ENCODE results near the gene SYMPK. TPM values are rescaled to one million over a fixed set of nuclear protein-coding genes. Genes with fewer than 3 reads are reported as not detected.
A peak's percentile ranks its signal among the peaks of the same experiment; 100 is the strongest.
"Not testable (repeated sequence)": the region's sequence is repeated elsewhere in the genome, so short reads cannot be mapped to it uniquely, and the experiment has no call there.

Gene SYMPK
- total RNA-seq, 1 donor from 2014 or later: 23.1 TPM

GRCh38 chr19:45804140-45804958, 58.6 kb downstream of the SYMPK start:
- no peak for DNase-seq (ENCODE audit: low spot score)

GRCh38 chr19:45801603-45802175, 61.3 kb downstream of the SYMPK start:
- DNase-seq (ENCODE audit: low spot score): no peak

- DNase-seq (ENCODE audit: low spot score): no peak
Observed at GRCh38 chr19:45800070-45800553, 62.8 kb downstream of the SYMPK start.

GRCh38 chr19:45799541-45799940, 63.4 kb downstream of the SYMPK start:
- DNase-seq (ENCODE audit: low spot score): not testable (repeated sequence)

GRCh38 chr19:45798995-45799517, 63.9 kb downstream of the SYMPK start:
- DNase-seq (ENCODE audit: low spot score): peak; percentile 79

GRCh38 chr19:45794627-45795026, 68.3 kb downstream of the SYMPK start:
- no peak for DNase-seq (ENCODE audit: low spot score)

- DNase-seq (ENCODE audit: low spot score): no peak
Observed at GRCh38 chr19:45793876-45794275, 69.1 kb downstream of the SYMPK start.

- no peak for DNase-seq (ENCODE audit: low spot score)
Observed at GRCh38 chr19:45793178-45793564, 69.8 kb downstream of the SYMPK start.

- DNase-seq (ENCODE audit: low spot score): peak; percentile 99
Observed at GRCh38 chr19:45792470-45793177, 70.3 kb downstream of the SYMPK start, which contains the start of gene DMWD. TSS of gene DMWD (minus strand) at chr19:45792845. CDS start at chr19:45792756, 89 bp downstream.

- no peak for DNase-seq (ENCODE audit: low spot score)
Observed at GRCh38 chr19:45791744-45792469, 71.0 kb downstream of the SYMPK start.

GRCh38 chr19:45790942-45791341, 72.0 kb downstream of the SYMPK start:
- DNase-seq (ENCODE audit: low spot score): no peak

GRCh38 chr19:45789035-45789786, 73.7 kb downstream of the SYMPK start:
- DNase-seq (ENCODE audit: low spot score): no peak

- DNase-seq (ENCODE audit: low spot score): no peak
Observed at GRCh38 chr19:45786533-45786894, 76.4 kb downstream of the SYMPK start.

- no peak for DNase-seq (ENCODE audit: low spot score)
Observed at GRCh38 chr19:45785781-45786532, 77.0 kb downstream of the SYMPK start.

GRCh38 chr19:45785097-45785496, 77.8 kb downstream of the SYMPK start:
- no peak for DNase-seq (ENCODE audit: low spot score)

GRCh38 chr19:45784096-45784495, 78.9 kb downstream of the SYMPK start:
- DNase-seq (ENCODE audit: low spot score): no peak

GRCh38 chr19:45782820-45783785, 79.8 kb downstream of the SYMPK start:
- peak; percentile 91 for DNase-seq (ENCODE audit: low spot score)

GRCh38 chr19:45782162-45782691, 80.7 kb downstream of the SYMPK start, which contains the start of gene DMPK:
TSS of gene DMPK (minus strand) at chr19:45782490. CDS start at chr19:45782352, 138 bp downstream.
- DNase-seq (ENCODE audit: low spot score): peak; percentile 79
